ENCODE measurements around the gene PAQR9. TPM values are rescaled to one million over a fixed set of nuclear protein-coding genes. Genes with fewer than 3 reads are reported as not detected.

PAQR9 gene
- total and polyA plus RNA-seq, 2 of the 13 experiments (the other 11 are each of a cell fraction or from before 2014, with no cell fraction given), result 3.7 to 10.3 TPM

DNA sequence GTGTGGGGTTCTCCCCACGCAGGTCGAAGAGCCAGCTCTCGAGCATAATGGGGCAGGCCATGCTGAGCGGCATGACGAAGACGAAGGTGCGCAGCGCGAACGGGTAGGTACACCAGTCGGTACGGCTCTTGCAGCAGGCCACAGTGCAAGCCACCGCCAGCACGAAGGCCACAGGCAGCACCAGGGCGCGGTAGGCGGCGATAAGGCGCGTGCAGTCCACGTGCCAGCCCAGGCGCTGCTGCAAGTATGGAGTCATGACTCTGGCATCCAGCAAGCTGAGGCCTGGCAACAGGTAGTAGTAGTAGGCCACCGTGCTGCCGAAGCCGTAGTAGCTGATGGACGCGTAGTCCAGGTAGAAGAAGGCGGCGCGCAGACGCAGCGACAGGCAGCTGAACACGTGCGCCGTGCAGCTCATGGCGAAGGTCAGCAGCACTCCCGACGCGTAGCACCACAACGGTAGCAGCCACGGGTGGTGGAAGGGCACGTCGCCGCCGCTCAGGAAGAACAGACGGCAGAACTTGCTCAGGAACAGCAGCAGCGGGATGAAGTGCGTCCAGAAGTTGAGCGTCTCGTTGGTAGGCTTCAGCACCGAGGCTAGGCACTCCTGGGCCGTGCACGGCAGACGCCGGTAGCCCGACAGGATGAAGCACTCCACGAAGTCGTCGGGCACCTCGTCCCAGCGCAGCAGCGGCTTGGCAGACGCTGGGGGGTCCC lies 797 bp downstream of the PAQR9 start (continued):
- no peak for TF ChIP-seq MTF1 (CRISPR knock-in tag; IDR thresholded peaks at IDR 0.05)
- no peak for TF ChIP-seq BCLAF1 (IDR thresholded peaks at IDR 0.05)
- no peak for TF ChIP-seq ZNF446 (CRISPR knock-in tag; IDR thresholded peaks at IDR 0.05)
- no peak; the same call in 1 of the 2 replicates for TF ChIP-seq ZNF776 (CRISPR knock-in tag; IDR thresholded peaks at IDR 0.05)
- TF ChIP-seq, protein P1, sequence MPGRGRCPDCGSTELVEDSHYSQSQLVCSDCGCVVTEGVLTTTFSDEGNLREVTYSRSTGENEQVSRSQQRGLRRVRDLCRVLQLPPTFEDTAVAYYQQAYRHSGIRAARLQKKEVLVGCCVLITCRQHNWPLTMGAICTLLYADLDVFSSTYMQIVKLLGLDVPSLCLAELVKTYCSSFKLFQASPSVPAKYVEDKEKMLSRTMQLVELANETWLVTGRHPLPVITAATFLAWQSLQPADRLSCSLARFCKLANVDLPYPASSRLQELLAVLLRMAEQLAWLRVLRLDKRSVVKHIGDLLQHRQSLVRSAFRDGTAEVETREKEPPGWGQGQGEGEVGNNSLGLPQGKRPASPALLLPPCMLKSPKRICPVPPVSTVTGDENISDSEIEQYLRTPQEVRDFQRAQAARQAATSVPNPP (CRISPR knock-in tag; IDR thresholded peaks at IDR 0.05), result peak; percentile 28; the same call in 1 of the 2 replicates
- TF ChIP-seq TRIM24 (CRISPR knock-in tag; IDR thresholded peaks at IDR 0.05), result no peak
- TF ChIP-seq HBP1 (CRISPR knock-in tag; IDR thresholded peaks at IDR 0.05; ENCODE audit: low read depth), result no peak
- no peak for TF ChIP-seq ADNP (CRISPR knock-in tag; IDR thresholded peaks at IDR 0.05)
- TF ChIP-seq ZNF660 (CRISPR knock-in tag; IDR thresholded peaks at IDR 0.05; ENCODE audit: borderline replicate concordance, low read depth), result no peak
- TF ChIP-seq, protein P2, sequence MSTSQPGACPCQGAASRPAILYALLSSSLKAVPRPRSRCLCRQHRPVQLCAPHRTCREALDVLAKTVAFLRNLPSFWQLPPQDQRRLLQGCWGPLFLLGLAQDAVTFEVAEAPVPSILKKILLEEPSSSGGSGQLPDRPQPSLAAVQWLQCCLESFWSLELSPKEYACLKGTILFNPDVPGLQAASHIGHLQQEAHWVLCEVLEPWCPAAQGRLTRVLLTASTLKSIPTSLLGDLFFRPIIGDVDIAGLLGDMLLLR (CRISPR knock-in tag; IDR thresholded peaks at IDR 0.05), result no peak
- TF ChIP-seq ZFP36L2 (CRISPR knock-in tag; IDR thresholded peaks at IDR 0.05), result no peak
- no peak for TF ChIP-seq SUZ12 (IDR thresholded peaks at IDR 0.05; ENCODE audit: low read depth, low read length)
- TF ChIP-seq SIX4 (CRISPR knock-in tag; IDR thresholded peaks at IDR 0.05), result no peak
- TF ChIP-seq, protein P3, sequence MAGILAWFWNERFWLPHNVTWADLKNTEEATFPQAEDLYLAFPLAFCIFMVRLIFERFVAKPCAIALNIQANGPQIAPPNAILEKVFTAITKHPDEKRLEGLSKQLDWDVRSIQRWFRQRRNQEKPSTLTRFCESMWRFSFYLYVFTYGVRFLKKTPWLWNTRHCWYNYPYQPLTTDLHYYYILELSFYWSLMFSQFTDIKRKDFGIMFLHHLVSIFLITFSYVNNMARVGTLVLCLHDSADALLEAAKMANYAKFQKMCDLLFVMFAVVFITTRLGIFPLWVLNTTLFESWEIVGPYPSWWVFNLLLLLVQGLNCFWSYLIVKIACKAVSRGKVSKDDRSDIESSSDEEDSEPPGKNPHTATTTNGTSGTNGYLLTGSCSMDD (CRISPR knock-in tag; IDR thresholded peaks at IDR 0.05), result no peak
- peak; percentile 89; the same call in 1 of the 2 replicates for TF ChIP-seq ZNF234 (CRISPR knock-in tag; conservative IDR thresholded peaks at IDR 0.05)
- no peak for TF ChIP-seq JDP2 (CRISPR knock-in tag; IDR thresholded peaks at IDR 0.05; ENCODE audit: borderline replicate concordance)
- TF ChIP-seq TOE1 (CRISPR knock-in tag; IDR thresholded peaks at IDR 0.05), result no peak
- no peak for TF ChIP-seq ZNF432 (CRISPR knock-in tag; IDR thresholded peaks at IDR 0.05; ENCODE audit: borderline replicate concordance)
- TF ChIP-seq TMF1 (CRISPR knock-in tag; IDR thresholded peaks at IDR 0.05; ENCODE audit: low read depth), result no peak
- TF ChIP-seq, protein P4, sequence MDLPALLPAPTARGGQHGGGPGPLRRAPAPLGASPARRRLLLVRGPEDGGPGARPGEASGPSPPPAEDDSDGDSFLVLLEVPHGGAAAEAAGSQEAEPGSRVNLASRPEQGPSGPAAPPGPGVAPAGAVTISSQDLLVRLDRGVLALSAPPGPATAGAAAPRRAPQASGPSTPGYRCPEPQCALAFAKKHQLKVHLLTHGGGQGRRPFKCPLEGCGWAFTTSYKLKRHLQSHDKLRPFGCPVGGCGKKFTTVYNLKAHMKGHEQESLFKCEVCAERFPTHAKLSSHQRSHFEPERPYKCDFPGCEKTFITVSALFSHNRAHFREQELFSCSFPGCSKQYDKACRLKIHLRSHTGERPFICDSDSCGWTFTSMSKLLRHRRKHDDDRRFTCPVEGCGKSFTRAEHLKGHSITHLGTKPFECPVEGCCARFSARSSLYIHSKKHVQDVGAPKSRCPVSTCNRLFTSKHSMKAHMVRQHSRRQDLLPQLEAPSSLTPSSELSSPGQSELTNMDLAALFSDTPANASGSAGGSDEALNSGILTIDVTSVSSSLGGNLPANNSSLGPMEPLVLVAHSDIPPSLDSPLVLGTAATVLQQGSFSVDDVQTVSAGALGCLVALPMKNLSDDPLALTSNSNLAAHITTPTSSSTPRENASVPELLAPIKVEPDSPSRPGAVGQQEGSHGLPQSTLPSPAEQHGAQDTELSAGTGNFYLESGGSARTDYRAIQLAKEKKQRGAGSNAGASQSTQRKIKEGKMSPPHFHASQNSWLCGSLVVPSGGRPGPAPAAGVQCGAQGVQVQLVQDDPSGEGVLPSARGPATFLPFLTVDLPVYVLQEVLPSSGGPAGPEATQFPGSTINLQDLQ (CRISPR knock-in tag; IDR thresholded peaks at IDR 0.05), result no peak
- TF ChIP-seq ZNF572 (CRISPR knock-in tag; IDR thresholded peaks at IDR 0.05), result no peak; the same call in 1 of the 2 replicates
